Measurements from ENCODE around the gene LRP1B.

The LRP1B gene

GRCh38 chr2:140687825-140688224, 1443.0 kb downstream of the LRP1B start:
- no peak for DNase-seq (ENCODE audit: low spot score)
- TF ChIP-seq CTCF (IDR thresholded peaks at IDR 0.05; ENCODE audit: extremely low read depth, missing control alignments) = no peak

- TF ChIP-seq CTCF (IDR thresholded peaks at IDR 0.05; ENCODE audit: extremely low read depth, missing control alignments) = no peak
- no peak for DNase-seq (ENCODE audit: low spot score)
Measured at GRCh38 chr2:140683658-140684057, 1447.2 kb downstream of the LRP1B start.

- no peak for DNase-seq (ENCODE audit: low spot score)
- TF ChIP-seq CTCF (IDR thresholded peaks at IDR 0.05; ENCODE audit: extremely low read depth, missing control alignments) = no peak
Measured at GRCh38 chr2:140680862-140681261, 1450.0 kb downstream of the LRP1B start.

GRCh38 chr2:140679752-140680151, 1451.1 kb downstream of the LRP1B start:
- TF ChIP-seq CTCF (IDR thresholded peaks at IDR 0.05; ENCODE audit: extremely low read depth, missing control alignments) = no peak
- no peak for DNase-seq (ENCODE audit: low spot score)

- TF ChIP-seq CTCF (IDR thresholded peaks at IDR 0.05; ENCODE audit: extremely low read depth, missing control alignments) = no peak
- no peak for DNase-seq (ENCODE audit: low spot score)
Measured at GRCh38 chr2:140669911-140670310, 1460.9 kb downstream of the LRP1B start.

- DNase-seq (ENCODE audit: low spot score) = no peak
- TF ChIP-seq CTCF (IDR thresholded peaks at IDR 0.05; ENCODE audit: extremely low read depth, missing control alignments) = no peak
Measured at GRCh38 chr2:140667203-140667602, 1463.6 kb downstream of the LRP1B start.

- TF ChIP-seq CTCF (IDR thresholded peaks at IDR 0.05; ENCODE audit: extremely low read depth, missing control alignments) = no peak
Measured at GRCh38 chr2:140662504-140662903, 1468.3 kb downstream of the LRP1B start.

More at GRCh38 chr2:140662504-140662903, 1468.3 kb downstream of the LRP1B start:
- no peak for DNase-seq (ENCODE audit: low spot score)

All from GM20000 (cell line).